ENCODE data around the gene TBC1D2B. TPM values are rescaled to one million over a fixed set of nuclear protein-coding genes. Genes with fewer than 3 reads are reported as not detected.
A peak's percentile ranks its signal among the peaks of the same experiment; 100 is the strongest.

The TBC1D2B gene
- total and polyA plus RNA-seq, 11 donors = 5.1 to 45.2 (median 10.1) TPM

DNA sequence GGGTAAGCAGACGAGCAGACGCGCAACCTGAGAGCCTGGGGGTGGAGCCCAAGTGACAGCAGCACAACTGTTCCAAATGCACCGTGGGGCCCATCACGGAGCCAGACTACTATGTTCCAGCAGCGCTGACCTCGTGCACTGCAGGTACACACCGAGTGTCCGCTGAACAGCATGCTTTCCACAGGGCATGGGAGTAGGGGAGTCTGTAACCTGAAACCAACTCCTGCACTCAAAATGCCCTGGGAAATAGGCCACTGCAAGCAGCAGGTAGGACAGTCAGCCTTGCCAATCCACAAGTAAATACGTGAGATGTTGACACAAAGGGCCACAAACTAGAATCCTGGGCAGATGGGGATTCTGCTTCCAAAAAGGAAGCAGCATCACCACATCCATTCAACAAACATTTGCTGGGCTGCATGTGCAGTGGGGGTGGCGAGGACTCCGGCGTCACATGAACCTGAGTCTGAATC is 73.9 kb downstream of the TBC1D2B start:
- H3K27me3 ChIP-seq = no peaks in the 10 kb centered on the region
- H3K36me3 ChIP-seq = peaks cover 0 to 95% (median 58%) of the 10 kb centered on the region in 9 donors
- H3K9me3 ChIP-seq = no peaks in the 10 kb centered on the region
- H3K4me1 ChIP-seq = peaks cover 5 to 56% (median 46%) of the 10 kb centered on the region in 12 donors
- DNase-seq = no peak
- H3K4me3 ChIP-seq = no peak overlapping the region
- TF ChIP-seq, protein P1, sequence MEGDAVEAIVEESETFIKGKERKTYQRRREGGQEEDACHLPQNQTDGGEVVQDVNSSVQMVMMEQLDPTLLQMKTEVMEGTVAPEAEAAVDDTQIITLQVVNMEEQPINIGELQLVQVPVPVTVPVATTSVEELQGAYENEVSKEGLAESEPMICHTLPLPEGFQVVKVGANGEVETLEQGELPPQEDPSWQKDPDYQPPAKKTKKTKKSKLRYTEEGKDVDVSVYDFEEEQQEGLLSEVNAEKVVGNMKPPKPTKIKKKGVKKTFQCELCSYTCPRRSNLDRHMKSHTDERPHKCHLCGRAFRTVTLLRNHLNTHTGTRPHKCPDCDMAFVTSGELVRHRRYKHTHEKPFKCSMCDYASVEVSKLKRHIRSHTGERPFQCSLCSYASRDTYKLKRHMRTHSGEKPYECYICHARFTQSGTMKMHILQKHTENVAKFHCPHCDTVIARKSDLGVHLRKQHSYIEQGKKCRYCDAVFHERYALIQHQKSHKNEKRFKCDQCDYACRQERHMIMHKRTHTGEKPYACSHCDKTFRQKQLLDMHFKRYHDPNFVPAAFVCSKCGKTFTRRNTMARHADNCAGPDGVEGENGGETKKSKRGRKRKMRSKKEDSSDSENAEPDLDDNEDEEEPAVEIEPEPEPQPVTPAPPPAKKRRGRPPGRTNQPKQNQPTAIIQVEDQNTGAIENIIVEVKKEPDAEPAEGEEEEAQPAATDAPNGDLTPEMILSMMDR (IDR thresholded peaks at IDR 0.05) = no peak
- no peak for TF ChIP-seq POLR2A (IDR thresholded peaks at IDR 0.05)
- intact Hi-C loops (cut with DNase I) = loop anchor here in 4 of 10 donors (5.0 to 10.0 kb wide), 3 partner anchors 36 to 104 kb away; no protein-coding TSS in a partner anchor
- no peak for ATAC-seq
- peak overlapping the region in 1 of 12 donors; percentile 51 for H3K27ac ChIP-seq
- 89 to 94% (median 92%) methylated on average over 11 to 13 of the region's 13 CpGs for WGBS, 4 donors

DNA sequence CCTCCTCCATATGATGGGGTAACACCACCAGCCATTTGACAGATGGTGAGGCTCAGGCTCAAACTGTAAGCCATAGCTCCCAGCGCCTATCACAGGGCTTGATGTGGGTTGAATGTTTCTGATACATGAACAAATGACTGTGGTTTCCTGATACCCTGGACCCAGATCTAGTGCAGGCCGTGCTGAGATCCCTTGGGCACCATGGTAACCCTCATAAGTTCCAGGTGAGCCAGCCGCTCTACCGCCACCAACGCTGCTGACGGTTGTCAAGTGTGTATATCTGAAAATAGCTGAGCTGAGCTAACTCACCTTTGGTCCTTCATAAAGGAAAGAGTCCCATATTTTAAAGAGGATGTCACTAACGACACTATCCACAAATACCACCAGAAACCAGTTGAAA is 74.5 kb downstream of the TBC1D2B start:
- WGBS, 4 donors = 93 to 98% (median 96%) methylated on average over 7 of the region's 7 CpGs
- Histone ChIP-seq H3K36me3 (peaks cover 0 to 95% (median 58%) of the 10 kb centered on the region in 9 donors), H3K27me3 (no peaks in the 10 kb centered on the region), H3K4me3 (no peak overlapping the region), H3K9me3 (no peaks in the 10 kb centered on the region), H3K27ac (no peak overlapping the region), H3K4me1 (peaks cover 5 to 50% (median 41%) of the 10 kb centered on the region in 12 donors)
- no peak for ATAC-seq
- TF ChIP-seq POLR2A (IDR thresholded peaks at IDR 0.05) = no peak
- TF ChIP-seq, protein P1 (IDR thresholded peaks at IDR 0.05) = no peak
- no peak for DNase-seq
- intact Hi-C loops (cut with DNase I) = loop anchor here in 4 of 10 donors (5.0 to 10.0 kb wide), 3 partner anchors 36 to 104 kb away; no protein-coding TSS in a partner anchor

DNA sequence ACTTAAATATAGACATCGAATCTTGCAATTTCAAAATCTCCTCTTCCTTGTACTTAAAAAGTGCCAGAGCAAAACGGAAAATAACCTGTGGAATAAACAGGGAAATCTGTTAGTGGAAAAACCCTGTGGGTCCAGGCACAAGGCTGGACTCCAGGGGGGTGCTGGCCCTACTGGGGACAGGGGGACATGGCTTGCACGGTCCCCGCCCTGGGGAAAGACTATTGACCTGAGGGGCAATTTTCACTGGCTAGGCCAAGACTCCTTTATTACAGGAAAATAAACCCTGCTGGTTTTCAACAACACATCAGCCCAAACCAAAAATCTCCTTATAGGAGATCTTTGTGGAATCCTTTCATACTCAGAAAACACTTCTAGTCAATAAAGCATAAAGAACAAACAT is 75.9 kb downstream of the TBC1D2B start:
- Histone ChIP-seq H3K4me3 (no peak overlapping the region), H3K9me3 (no peaks in the 10 kb centered on the region), H3K27ac (no peak overlapping the region), H3K4me1 (peaks cover 5 to 41% (median 31%) of the 10 kb centered on the region in 12 donors), H3K36me3 (peaks cover 0 to 95% (median 57%) of the 10 kb centered on the region in 9 donors), H3K27me3 (no peaks in the 10 kb centered on the region)
- intact Hi-C loops (cut with DNase I) = loop anchor here in 4 of 10 donors (5.0 to 10.0 kb wide), 3 partner anchors 34 to 106 kb away; no protein-coding TSS in a partner anchor
- ATAC-seq = no peak
- 91 to 98% (median 94%) methylated on average over 4 of the region's 4 CpGs for WGBS, 4 donors
- no peak for DNase-seq
- TF ChIP-seq, protein P1 (IDR thresholded peaks at IDR 0.05) = no peak
- no peak for TF ChIP-seq POLR2A (IDR thresholded peaks at IDR 0.05)

DNA sequence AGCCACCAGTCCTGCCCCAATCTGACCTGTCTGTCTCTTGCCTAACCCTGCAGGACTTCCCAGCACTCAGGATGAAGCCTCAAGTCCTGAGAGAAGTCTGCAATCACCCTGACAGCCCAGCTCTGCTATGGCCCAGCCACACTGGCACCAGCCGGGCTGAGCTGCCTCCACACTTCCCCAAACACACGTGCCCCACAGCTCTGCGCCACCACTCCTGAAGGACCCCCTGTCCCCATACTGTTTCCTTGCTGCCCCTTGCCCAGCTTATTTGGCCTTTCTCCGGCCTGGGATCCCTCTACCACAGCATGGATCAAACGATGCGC is 76.6 kb downstream of the TBC1D2B start:
- Histone ChIP-seq H3K9me3 (no peaks in the 10 kb centered on the region), H3K27me3 (no peaks in the 10 kb centered on the region), H3K36me3 (peaks cover 0 to 91% (median 52%) of the 10 kb centered on the region in 9 donors), H3K27ac (no peak overlapping the region), H3K4me3 (no peak overlapping the region), H3K4me1 (peaks cover 5 to 40% (median 24%) of the 10 kb centered on the region in 12 donors)
- ATAC-seq (no peak), DNase-seq (no peak)
- intact Hi-C loops (cut with DNase I) = loop anchor here in 4 of 10 donors (5.0 to 10.0 kb wide), 3 partner anchors 34 to 106 kb away; no protein-coding TSS in a partner anchor
- TF ChIP-seq POLR2A (IDR thresholded peaks at IDR 0.05) = no peak
- TF ChIP-seq, protein P1 (IDR thresholded peaks at IDR 0.05) = no peak
- WGBS, 4 donors = 94 to 99% (median 96%) methylated on average over 6 of the region's 6 CpGs

Data from heart left ventricle (tissue), 16 donors.